ENCODE results near the gene MPZL1. TPM values are rescaled to one million over a fixed set of nuclear protein-coding genes. Genes with fewer than 3 reads are reported as not detected.

The MPZL1 gene
- polyA plus RNA-seq, 2 of the 4 experiments (the other 2 are of a cell fraction): 92.6 to 178 TPM

DNA sequence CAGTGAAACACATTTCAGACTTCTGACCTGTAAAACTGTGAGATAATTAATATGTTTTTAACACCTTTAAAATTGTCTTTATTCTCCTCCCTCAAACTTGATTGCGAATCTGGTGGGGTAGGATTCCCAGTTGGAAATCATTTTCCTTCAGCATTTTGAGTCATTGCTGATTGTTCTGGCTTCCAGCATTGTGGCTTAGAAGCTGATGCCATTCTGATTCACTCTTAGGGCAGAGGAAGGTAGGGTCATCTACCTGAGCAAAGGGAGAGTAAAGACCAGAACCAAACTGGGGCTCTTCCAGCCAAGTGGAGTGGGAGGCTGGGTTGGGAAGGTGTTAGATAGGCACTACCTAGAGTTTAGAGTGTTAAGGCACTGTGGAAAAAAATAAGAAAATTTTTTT lies 61.2 kb downstream of the MPZL1 start:
- DNase-seq (ENCODE audit: low read depth in 1 of 2, low spot score in 1 of 2) (no peak), FAIRE-seq (no peak), ATAC-seq (no peak)
- POLR2A ChIA-PET: no interaction called here
- 96% methylated on average over 1 of the region's 1 CpG for WGBS (ENCODE audit: missing lambda C conversion rate)
- CTCF ChIA-PET: interaction anchor here (0.7 kb wide), 1 partner anchor 9 kb away, joined by 3 read pairs; no protein-coding TSS in a partner anchor
- TF ChIP-seq MAZ (IDR thresholded peaks at IDR 0.05; ENCODE audit: borderline replicate concordance, low read depth, low read length) (no peak), NPAS2 (CRISPR knock-in tag; IDR thresholded peaks at IDR 0.05; ENCODE audit: borderline replicate concordance) (no peak), HEYL (CRISPR knock-in tag; IDR thresholded peaks at IDR 0.05) (no peak)
- TF ChIP-seq, protein P1, sequence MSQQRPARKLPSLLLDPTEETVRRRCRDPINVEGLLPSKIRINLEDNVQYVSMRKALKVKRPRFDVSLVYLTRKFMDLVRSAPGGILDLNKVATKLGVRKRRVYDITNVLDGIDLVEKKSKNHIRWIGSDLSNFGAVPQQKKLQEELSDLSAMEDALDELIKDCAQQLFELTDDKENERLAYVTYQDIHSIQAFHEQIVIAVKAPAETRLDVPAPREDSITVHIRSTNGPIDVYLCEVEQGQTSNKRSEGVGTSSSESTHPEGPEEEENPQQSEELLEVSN (IDR thresholded peaks at IDR 0.05; ENCODE audit: borderline replicate concordance, low read depth): no peak
- H3K4me3 ChIP-seq: no peak overlapping the region
- H3K4me2 ChIP-seq: no peak overlapping the region
- no peak overlapping the region for H3K27ac ChIP-seq
- no peaks in the 10 kb centered on the region for H3K9me3 ChIP-seq
- H3K4me1 ChIP-seq: no peaks in the 10 kb centered on the region

DNA sequence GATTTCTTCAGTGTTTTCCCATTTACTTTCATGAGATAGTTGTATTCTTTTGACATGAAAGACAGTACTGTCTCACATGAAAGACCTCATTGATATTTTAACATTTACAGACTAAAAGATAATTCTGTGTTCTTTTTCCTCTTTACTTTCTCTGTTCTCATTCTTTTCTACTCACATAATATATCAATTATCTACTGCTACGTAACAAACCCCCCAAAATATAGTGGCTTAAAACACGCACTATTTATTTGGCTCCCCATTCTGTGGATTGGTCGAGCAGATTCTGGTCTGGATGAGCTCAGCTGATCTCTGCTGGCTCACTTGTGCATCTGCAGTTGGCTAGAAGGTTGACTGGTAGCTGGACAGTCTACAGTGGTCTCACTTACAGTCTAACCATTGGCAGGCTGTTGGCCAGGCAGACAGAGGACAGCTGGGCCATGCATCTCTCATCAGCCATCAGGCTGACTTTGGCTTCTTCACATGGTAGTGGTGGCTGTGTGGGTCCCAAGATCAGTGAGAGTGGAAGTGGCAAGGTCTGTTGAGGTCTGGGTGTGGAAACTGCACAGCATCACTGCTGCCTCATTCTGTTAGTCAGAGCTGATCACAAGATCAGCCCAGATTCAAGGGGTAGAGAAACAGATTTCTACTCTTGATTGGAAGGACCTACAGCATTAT lies 63.2 kb downstream of the MPZL1 start:
- H3K27ac ChIP-seq: no peak overlapping the region
- CTCF ChIA-PET: interaction anchor here (1.2 to 2.3 kb wide), 2 partner anchors 18 to 70 kb away, joined by 5 to 6 read pairs; no protein-coding TSS in a partner anchor
- FAIRE-seq: no peak
- POLR2A ChIA-PET: no interaction called here
- H3K4me2 ChIP-seq: no peak overlapping the region
- no peak for DNase-seq (ENCODE audit: low read depth in 1 of 2, low spot score in 1 of 2)
- H3K4me3 ChIP-seq: no peak overlapping the region
- no peak for ATAC-seq
- no peaks in the 10 kb centered on the region for H3K9me3 ChIP-seq
- TF ChIP-seq, protein P2, sequence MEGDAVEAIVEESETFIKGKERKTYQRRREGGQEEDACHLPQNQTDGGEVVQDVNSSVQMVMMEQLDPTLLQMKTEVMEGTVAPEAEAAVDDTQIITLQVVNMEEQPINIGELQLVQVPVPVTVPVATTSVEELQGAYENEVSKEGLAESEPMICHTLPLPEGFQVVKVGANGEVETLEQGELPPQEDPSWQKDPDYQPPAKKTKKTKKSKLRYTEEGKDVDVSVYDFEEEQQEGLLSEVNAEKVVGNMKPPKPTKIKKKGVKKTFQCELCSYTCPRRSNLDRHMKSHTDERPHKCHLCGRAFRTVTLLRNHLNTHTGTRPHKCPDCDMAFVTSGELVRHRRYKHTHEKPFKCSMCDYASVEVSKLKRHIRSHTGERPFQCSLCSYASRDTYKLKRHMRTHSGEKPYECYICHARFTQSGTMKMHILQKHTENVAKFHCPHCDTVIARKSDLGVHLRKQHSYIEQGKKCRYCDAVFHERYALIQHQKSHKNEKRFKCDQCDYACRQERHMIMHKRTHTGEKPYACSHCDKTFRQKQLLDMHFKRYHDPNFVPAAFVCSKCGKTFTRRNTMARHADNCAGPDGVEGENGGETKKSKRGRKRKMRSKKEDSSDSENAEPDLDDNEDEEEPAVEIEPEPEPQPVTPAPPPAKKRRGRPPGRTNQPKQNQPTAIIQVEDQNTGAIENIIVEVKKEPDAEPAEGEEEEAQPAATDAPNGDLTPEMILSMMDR (IDR thresholded peaks at IDR 0.05): no peak
- TF ChIP-seq PHF8 (IDR thresholded peaks at IDR 0.05; ENCODE audit: borderline replicate concordance, low read depth): no peak
- no peak for TF ChIP-seq ZFP36 (IDR thresholded peaks at IDR 0.05; ENCODE audit: borderline replicate concordance, partially characterized antibody)
- TF ChIP-seq, protein P3, sequence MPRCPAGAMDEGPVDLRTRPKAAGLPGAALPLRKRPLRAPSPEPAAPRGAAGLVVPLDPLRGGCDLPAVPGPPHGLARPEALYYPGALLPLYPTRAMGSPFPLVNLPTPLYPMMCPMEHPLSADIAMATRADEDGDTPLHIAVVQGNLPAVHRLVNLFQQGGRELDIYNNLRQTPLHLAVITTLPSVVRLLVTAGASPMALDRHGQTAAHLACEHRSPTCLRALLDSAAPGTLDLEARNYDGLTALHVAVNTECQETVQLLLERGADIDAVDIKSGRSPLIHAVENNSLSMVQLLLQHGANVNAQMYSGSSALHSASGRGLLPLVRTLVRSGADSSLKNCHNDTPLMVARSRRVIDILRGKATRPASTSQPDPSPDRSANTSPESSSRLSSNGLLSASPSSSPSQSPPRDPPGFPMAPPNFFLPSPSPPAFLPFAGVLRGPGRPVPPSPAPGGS (IDR thresholded peaks at IDR 0.05): no peak
- no peak for TF ChIP-seq JUN (IDR thresholded peaks at IDR 0.05)
- TF ChIP-seq HOXB5 (CRISPR knock-in tag; IDR thresholded peaks at IDR 0.05): no peak
- TF ChIP-seq FOSB (CRISPR knock-in tag; IDR thresholded peaks at IDR 0.05): no peak
- TF ChIP-seq KDM1A (IDR thresholded peaks at IDR 0.05; ENCODE audit: low read depth): no peak
- no peak for TF ChIP-seq CBX8 (IDR thresholded peaks at IDR 0.05)
- TF ChIP-seq, protein P4, sequence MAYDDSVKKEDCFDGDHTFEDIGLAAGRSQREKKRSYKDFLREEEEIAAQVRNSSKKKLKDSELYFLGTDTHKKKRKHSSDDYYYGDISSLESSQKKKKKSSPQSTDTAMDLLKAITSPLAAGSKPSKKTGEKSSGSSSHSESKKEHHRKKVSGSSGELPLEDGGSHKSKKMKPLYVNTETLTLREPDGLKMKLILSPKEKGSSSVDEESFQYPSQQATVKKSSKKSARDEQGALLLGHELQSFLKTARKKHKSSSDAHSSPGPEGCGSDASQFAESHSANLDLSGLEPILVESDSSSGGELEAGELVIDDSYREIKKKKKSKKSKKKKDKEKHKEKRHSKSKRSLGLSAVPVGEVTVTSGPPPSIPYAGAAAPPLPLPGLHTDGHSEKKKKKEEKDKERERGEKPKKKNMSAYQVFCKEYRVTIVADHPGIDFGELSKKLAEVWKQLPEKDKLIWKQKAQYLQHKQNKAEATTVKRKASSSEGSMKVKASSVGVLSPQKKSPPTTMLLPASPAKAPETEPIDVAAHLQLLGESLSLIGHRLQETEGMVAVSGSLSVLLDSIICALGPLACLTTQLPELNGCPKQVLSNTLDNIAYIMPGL (CRISPR knock-in tag; IDR thresholded peaks at IDR 0.05; ENCODE audit: borderline replicate concordance): no peak
- TF ChIP-seq MAZ (IDR thresholded peaks at IDR 0.05; ENCODE audit: borderline replicate concordance, low read depth, low read length): no peak
- TF ChIP-seq SMC3 (IDR thresholded peaks at IDR 0.05): no peak
- no peak for TF ChIP-seq RFX5 (IDR thresholded peaks at IDR 0.05)
- no peak for TF ChIP-seq EHF (CRISPR knock-in tag; IDR thresholded peaks at IDR 0.05)
- TF ChIP-seq, protein P5, sequence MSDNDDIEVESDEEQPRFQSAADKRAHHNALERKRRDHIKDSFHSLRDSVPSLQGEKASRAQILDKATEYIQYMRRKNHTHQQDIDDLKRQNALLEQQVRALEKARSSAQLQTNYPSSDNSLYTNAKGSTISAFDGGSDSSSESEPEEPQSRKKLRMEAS (IDR thresholded peaks at IDR 0.05): no peak
- TF ChIP-seq RCOR1 (IDR thresholded peaks at IDR 0.05; ENCODE audit: low read depth, low read length): no peak
- TF ChIP-seq CHD2 (IDR thresholded peaks at IDR 0.05; ENCODE audit: low read length, partially characterized antibody): no peak
- WGBS (ENCODE audit: missing lambda C conversion rate): 89% methylated on average over 3 of the region's 3 CpGs
- no peaks in the 10 kb centered on the region for H3K4me1 ChIP-seq

Data from A549 (cell line).